ENCODE results near the gene CNEP1R1.

The CNEP1R1 gene, protein sequence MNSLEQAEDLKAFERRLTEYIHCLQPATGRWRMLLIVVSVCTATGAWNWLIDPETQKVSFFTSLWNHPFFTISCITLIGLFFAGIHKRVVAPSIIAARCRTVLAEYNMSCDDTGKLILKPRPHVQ

GRCh38 chr16:50024684-50025536, at the start of gene CNEP1R1:
CNEP1R1 (plus strand) TSS chr16:50025225; CDS start chr16:50025316, 91 bp downstream.
- TF ChIP-seq, protein P1, sequence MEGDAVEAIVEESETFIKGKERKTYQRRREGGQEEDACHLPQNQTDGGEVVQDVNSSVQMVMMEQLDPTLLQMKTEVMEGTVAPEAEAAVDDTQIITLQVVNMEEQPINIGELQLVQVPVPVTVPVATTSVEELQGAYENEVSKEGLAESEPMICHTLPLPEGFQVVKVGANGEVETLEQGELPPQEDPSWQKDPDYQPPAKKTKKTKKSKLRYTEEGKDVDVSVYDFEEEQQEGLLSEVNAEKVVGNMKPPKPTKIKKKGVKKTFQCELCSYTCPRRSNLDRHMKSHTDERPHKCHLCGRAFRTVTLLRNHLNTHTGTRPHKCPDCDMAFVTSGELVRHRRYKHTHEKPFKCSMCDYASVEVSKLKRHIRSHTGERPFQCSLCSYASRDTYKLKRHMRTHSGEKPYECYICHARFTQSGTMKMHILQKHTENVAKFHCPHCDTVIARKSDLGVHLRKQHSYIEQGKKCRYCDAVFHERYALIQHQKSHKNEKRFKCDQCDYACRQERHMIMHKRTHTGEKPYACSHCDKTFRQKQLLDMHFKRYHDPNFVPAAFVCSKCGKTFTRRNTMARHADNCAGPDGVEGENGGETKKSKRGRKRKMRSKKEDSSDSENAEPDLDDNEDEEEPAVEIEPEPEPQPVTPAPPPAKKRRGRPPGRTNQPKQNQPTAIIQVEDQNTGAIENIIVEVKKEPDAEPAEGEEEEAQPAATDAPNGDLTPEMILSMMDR (IDR thresholded peaks at IDR 0.05): peak; percentile 100
- H3K27ac ChIP-seq: peak within 1 kb of the TSS; percentile 84 to 88
- H3K4me3 ChIP-seq: peak within 1 kb of the TSS; percentile 91
- peak; percentile 97 for DNase-seq (ENCODE audit: low spot score)

GRCh38 chr16:49977427-49977826, 47.6 kb upstream of the CNEP1R1 start:
- Histone ChIP-seq H3K27ac (no peak overlapping the region), H3K4me3 (no peak overlapping the region)
- TF ChIP-seq, protein P1 (IDR thresholded peaks at IDR 0.05): no peak
- no peak for DNase-seq (ENCODE audit: low spot score)

DNA sequence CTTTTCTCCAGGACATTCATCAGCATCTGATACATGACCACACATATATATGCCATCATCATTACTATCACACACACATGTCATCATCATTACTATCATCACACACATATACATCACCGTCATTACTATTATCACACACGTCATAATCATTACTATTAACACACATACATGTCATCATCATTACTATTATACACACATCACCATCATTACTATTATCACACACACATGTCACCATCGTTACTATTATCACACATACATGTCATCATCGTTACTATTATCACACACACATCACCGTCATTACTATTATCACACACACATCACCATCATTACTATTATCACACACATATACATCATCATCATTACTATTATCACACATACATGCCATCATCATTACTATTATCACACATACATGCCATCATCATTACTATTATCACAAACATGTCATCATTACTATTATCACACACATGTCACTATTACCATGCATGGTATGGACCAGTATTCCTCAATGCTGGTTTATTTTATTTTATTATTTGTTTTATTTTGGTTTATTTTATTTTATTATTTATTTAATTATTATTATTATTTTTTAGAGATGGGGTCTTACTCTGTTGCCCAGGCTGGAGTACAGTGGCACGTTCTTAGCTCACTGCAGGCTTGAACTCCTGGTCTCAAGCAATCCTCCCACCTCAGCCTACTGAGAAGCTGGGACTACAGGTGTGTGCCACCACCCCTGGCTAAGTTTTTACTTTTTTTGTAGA, 46.3 kb upstream of the CNEP1R1 start:
- no peak overlapping the region for H3K4me3 ChIP-seq
- TF ChIP-seq, protein P1 (IDR thresholded peaks at IDR 0.05): no peak
- no peak overlapping the region for H3K27ac ChIP-seq
- DNase-seq (ENCODE audit: low spot score): no peak

- Histone ChIP-seq H3K27ac (no peak overlapping the region), H3K4me3 (no peak overlapping the region)
- no peak for DNase-seq (ENCODE audit: low spot score)
- TF ChIP-seq, protein P1 (IDR thresholded peaks at IDR 0.05): no peak
Observed at GRCh38 chr16:49980166-49980565, 44.9 kb upstream of the CNEP1R1 start.

DNA sequence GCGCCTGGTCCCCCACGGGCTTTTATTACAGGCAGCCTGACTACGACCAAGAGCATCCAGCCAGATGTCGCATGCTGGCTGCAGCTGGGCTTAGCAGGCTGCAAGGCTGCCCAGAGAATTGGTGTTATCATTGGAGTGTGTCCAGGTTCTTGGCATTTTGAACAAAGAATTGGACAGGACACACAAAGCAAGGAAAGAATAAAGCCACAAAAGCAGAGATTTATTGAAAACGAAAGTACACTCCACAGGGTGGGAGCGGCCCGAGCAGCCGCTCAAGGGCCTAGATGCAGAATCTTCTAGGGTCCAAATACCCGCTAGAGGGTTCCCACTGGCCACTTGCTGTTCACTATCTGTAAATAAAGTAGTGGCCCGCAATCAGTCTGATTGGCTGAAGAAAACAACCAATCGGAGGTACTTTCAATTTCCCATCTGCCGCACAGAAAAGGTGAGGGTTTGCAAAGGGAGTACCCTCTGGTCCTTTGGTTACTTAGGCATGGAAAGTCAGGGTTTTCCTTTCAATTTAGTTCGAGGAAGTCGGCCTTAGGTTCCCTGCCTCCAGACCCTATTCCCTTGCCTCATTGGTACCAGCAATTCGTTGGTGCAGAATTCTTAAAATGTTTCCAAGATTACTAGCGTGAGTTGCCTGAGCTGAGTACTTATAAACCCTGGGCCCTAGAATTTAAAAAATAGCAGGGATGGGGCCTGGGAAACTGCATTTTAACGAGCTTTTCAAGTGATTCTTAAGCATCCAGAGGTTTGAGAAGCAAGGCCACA, 38.5 kb upstream of the CNEP1R1 start:
- peak overlapping the region; percentile 7 for H3K4me3 ChIP-seq
- TF ChIP-seq, protein P1 (IDR thresholded peaks at IDR 0.05): no peak
- DNase-seq (ENCODE audit: low spot score): no peak
- no peak overlapping the region for H3K27ac ChIP-seq

DNA sequence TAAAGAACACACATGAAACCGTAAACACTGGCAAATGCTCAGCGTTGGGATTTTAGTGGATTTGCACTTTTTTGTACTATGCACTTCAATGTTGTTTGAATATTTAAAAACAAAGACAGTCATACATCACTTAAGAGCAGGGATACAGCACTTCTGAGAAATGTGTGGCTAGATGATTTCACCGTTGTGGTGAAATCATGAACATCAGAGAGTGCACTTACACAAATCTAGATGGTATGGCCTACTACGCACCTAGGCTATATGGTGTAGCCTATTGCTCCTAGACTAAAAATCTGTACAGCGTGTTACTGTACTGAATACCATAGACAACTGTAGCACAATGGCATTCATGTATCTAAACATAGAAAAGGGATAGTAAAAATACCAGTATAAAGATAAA, 37.6 kb upstream of the CNEP1R1 start:
- no peak overlapping the region for H3K4me3 ChIP-seq
- no peak overlapping the region for H3K27ac ChIP-seq
- DNase-seq (ENCODE audit: low spot score): no peak
- TF ChIP-seq, protein P1 (IDR thresholded peaks at IDR 0.05): no peak
